Measurements from ENCODE around the gene LY6G6F. TPM values are rescaled to one million over a fixed set of nuclear protein-coding genes. Genes with fewer than 3 reads are reported as not detected.

Gene LY6G6F
- total and polyA plus RNA-seq, 2 of the 13 experiments (the other 11 are each of a cell fraction or from before 2014, with no cell fraction given): not detected

- 94% methylated on average over 3 of the region's 3 CpGs for WGBS (ENCODE audit: low lambda C conversion rate)
- Histone ChIP-seq H3K4me3 (replicated peaks in 1 of 3; ENCODE audit: insufficient read depth in 1 of 3, low read depth in 2 of 3, low read length in 3 of 3) (no peak overlapping the region), H3K36me3 (replicated peaks in 1 of 2; ENCODE audit: control insufficient read depth in 1 of 2, insufficient read depth in 2 of 2, low read length in 2 of 2) (peaks cover 24 to 48% of the 10 kb centered on the region in 2 experiments), H2AFZ (ENCODE audit: low read length) (no peak overlapping the region), H3K27ac (ENCODE audit: extremely low read length, insufficient read depth, low read length) (no peak overlapping the region), H3K4me2 (ENCODE audit: low read depth, low read length) (no peak overlapping the region), H4K20me1 (ENCODE audit: insufficient read depth, low read length) (no peaks in the 10 kb centered on the region), H3K79me2 (ENCODE audit: insufficient read depth, low read length) (peaks cover 18% of the 10 kb centered on the region), H3K9me3 (ENCODE audit: low read length) (no peaks in the 10 kb centered on the region), H3K4me1 (ENCODE audit: insufficient read depth, low read length) (peaks cover 32% of the 10 kb centered on the region), H3K9ac (ENCODE audit: insufficient read depth, low read depth, low read length) (no peak overlapping the region), H3K27me3 (ENCODE audit: control insufficient read depth in 1 of 2, insufficient read depth in 2 of 2, low read length in 2 of 2) (no peaks in the 10 kb centered on the region; a peak in 2 of 5 replicates)
- ATAC-seq (no peak), FAIRE-seq (no peak), DNase-seq (ENCODE audit: low spot score) (no peak)
- BruUV-seq (replicated peaks): no TSS peak
- CTCF ChIA-PET (ENCODE audit: low intra/inter-chr PET ratio, low total read pairs): no interaction called here
- POLR2A ChIA-PET: no interaction called here
- TF ChIP-seq ZBTB25 (CRISPR knock-in tag; IDR thresholded peaks at IDR 0.05) (no peak), ZNF605 (CRISPR knock-in tag; IDR thresholded peaks at IDR 0.05) (no peak), ZNF597 (CRISPR knock-in tag; IDR thresholded peaks at IDR 0.05) (no peak)
- in situ Hi-C loops (cut with HindIII; ENCODE audit: extremely low pct_ligation_motif_present, low pct_unique_long_range_greater_than_20kb) (no loop called here), intact Hi-C loops (cut with micrococcal nuclease; ENCODE audit: unreplicated experiment) (no loop called here)
These were observed 9.1 kb upstream of the LY6G6F start for GRCh38 chr6:31697555-31697954.

GRCh38 chr6:31700740-31701401 lies 5.8 kb upstream of the LY6G6F start:
- DNase-seq (ENCODE audit: low spot score): no peak
- no peak for ATAC-seq
- ChIA-PET POLR2A (interaction anchor here (0.5 to 2.7 kb wide), 2 partner anchors 8 to 29 kb away, joined by 3 to 22 read pairs; no protein-coding TSS in a partner anchor), CTCF (ENCODE audit: low intra/inter-chr PET ratio, low total read pairs) (no interaction called here)
- in situ Hi-C loops (cut with HindIII; ENCODE audit: extremely low pct_ligation_motif_present, low pct_unique_long_range_greater_than_20kb) (no loop called here), intact Hi-C loops (cut with micrococcal nuclease; ENCODE audit: unreplicated experiment) (loop anchor here (5.0 kb wide), 1 partner anchor 36 kb away; the partner anchor contains the start of gene CLIC1)
- H2AFZ ChIP-seq (ENCODE audit: low read length): no peak overlapping the region
- H4K20me1 ChIP-seq (ENCODE audit: insufficient read depth, low read length): no peaks in the 10 kb centered on the region
- peak overlapping the region in 1 of 3 experiments; percentile 84; a peak in 3 of 6 replicates for H3K4me3 ChIP-seq (replicated peaks in 1 of 3; ENCODE audit: insufficient read depth in 1 of 3, low read depth in 2 of 3, low read length in 3 of 3)
- no peaks in the 10 kb centered on the region; a peak in 2 of 5 replicates for H3K27me3 ChIP-seq (ENCODE audit: control insufficient read depth in 1 of 2, insufficient read depth in 2 of 2, low read length in 2 of 2)
- no peak for FAIRE-seq
- H3K4me1 ChIP-seq (ENCODE audit: insufficient read depth, low read length): peaks cover 39% of the 10 kb centered on the region
- H3K9me3 ChIP-seq (ENCODE audit: low read length): no peaks in the 10 kb centered on the region
- peak overlapping the region; percentile 99 for H3K4me2 ChIP-seq (ENCODE audit: low read depth, low read length)
- WGBS (ENCODE audit: low lambda C conversion rate): 50% methylated on average over 5 of the region's 5 CpGs
- peaks cover 22% of the 10 kb centered on the region for H3K79me2 ChIP-seq (ENCODE audit: insufficient read depth, low read length)
- peaks cover 4 to 21% of the 10 kb centered on the region in 2 experiments; a peak in 4 of 5 replicates for H3K36me3 ChIP-seq (replicated peaks in 1 of 2; ENCODE audit: control insufficient read depth in 1 of 2, insufficient read depth in 2 of 2, low read length in 2 of 2)
- BruUV-seq (replicated peaks): no TSS peak
- peak overlapping the region; percentile 95; the same call in 1 of the 2 replicates for H3K9ac ChIP-seq (ENCODE audit: insufficient read depth, low read depth, low read length)
- H3K27ac ChIP-seq (ENCODE audit: extremely low read length, insufficient read depth, low read length): no peak overlapping the region
- no peak for TF ChIP-seq SP1 (IDR thresholded peaks at IDR 0.05)
- no peak for TF ChIP-seq SP1 (CRISPR knock-in tag; IDR thresholded peaks at IDR 0.05)
- TF ChIP-seq MNT (IDR thresholded peaks at IDR 0.05): no peak
- 0 out of 2 replicates have a peak, but pooled peaks have one; percentile 23 for TF ChIP-seq ARID4A (CRISPR knock-in tag; IDR thresholded peaks at IDR 0.05; ENCODE audit: borderline replicate concordance)
- peak; percentile 80; the same call in 1 of the 2 replicates for TF ChIP-seq HOXA5 (CRISPR knock-in tag; IDR thresholded peaks at IDR 0.05)
